Effector memory CD8-positive, alpha-beta T cell (primary cell): ENCODE results near the gene PDGFD.

Experiments used
- ATAC-seq: fragments of 150-1000 bp; cut with Tn5 transposase; replicated peaks from 2 replicates; pipeline ENCODE4 v1.10.0; 2021; ENCODE audit warnings: mild to moderate bottlenecking, moderate library complexity
- DNase-seq, 3 experiments: peaks; one replicate each; pipeline ENCODE4 v3.0.0; 2021
- H3K27ac Mint-ChIP-seq, 2 donors: one replicate each; pipeline ENCODE4 v1.8.0; 2022; ENCODE audit warnings: mild to moderate bottlenecking in 2 of 2, mixed read lengths in 2 of 2, moderate library complexity in 2 of 2
- H3K27me3 Mint-ChIP-seq, 2 donors: one replicate each; pipeline ENCODE4 v1.8.0; 2022; ENCODE audit warnings: mixed read lengths in 2 of 2
- H3K36me3 Mint-ChIP-seq: one replicate; pipeline ENCODE4 v1.8.0; 2022; ENCODE audit warnings: mild to moderate bottlenecking, moderate library complexity, mixed read lengths; ENCODE audit not compliant: insufficient read depth
- H3K4me1 Mint-ChIP-seq, 2 donors: one replicate each; pipeline ENCODE4 v1.8.0; 2022; ENCODE audit warnings: low read depth in 2 of 2, mixed read lengths in 2 of 2
- H3K4me3 Mint-ChIP-seq, 2 donors: one replicate each; pipeline ENCODE4 v1.8.0; 2022; ENCODE audit warnings: mild to moderate bottlenecking in 2 of 2, mixed read lengths in 2 of 2, moderate library complexity in 2 of 2
- H3K9me3 Mint-ChIP-seq, 2 donors: one replicate each; pipeline ENCODE4 v1.8.0; 2022; ENCODE audit warnings: mixed read lengths in 2 of 2

PDGFD gene

GRCh38 chr11:103906291-103906867 lies 257.6 kb downstream of the PDGFD start:
- no peak for ATAC-seq
- Mint-ChIP-seq H3K27me3 (no peaks in the 10 kb centered on the region), H3K36me3 (no peaks in the 10 kb centered on the region), H3K9me3 (peaks cover 0 to 1% of the 10 kb centered on the region in 2 donors), H3K27ac (no peak overlapping the region), H3K4me1 (peaks cover 3 to 7% of the 10 kb centered on the region in 2 donors), H3K4me3 (no peak overlapping the region)
- DNase-seq = no peak

- Mint-ChIP-seq H3K27me3 (no peaks in the 10 kb centered on the region), H3K9me3 (no peaks in the 10 kb centered on the region), H3K4me3 (no peak overlapping the region), H3K27ac (no peak overlapping the region), H3K36me3 (no peaks in the 10 kb centered on the region), H3K4me1 (peaks cover 3 to 7% of the 10 kb centered on the region in 2 donors)
- no peak for ATAC-seq
- no peak for DNase-seq
These were observed 259.7 kb downstream of the PDGFD start for GRCh38 chr11:103904324-103904667.

GRCh38 chr11:103903621-103904323 lies 260.2 kb downstream of the PDGFD start:
- Mint-ChIP-seq H3K4me1 (peaks cover 3 to 7% of the 10 kb centered on the region in 2 donors), H3K27ac (no peak overlapping the region), H3K9me3 (no peaks in the 10 kb centered on the region), H3K36me3 (no peaks in the 10 kb centered on the region), H3K27me3 (no peaks in the 10 kb centered on the region), H3K4me3 (no peak overlapping the region)
- DNase-seq = no peak
- no peak for ATAC-seq

GRCh38 chr11:103902994-103903393 lies 261.0 kb downstream of the PDGFD start:
- Mint-ChIP-seq H3K4me3 (no peak overlapping the region), H3K4me1 (peaks cover 3 to 7% of the 10 kb centered on the region in 2 donors), H3K36me3 (no peaks in the 10 kb centered on the region), H3K9me3 (no peaks in the 10 kb centered on the region), H3K27me3 (no peaks in the 10 kb centered on the region), H3K27ac (no peak overlapping the region)
- no peak for ATAC-seq
- DNase-seq = no peak

GRCh38 chr11:103901656-103902055 lies 262.3 kb downstream of the PDGFD start:
- ATAC-seq (no peak), DNase-seq (no peak)
- no peaks in the 10 kb centered on the region for H3K4me1 Mint-ChIP-seq
- no peak overlapping the region for H3K27ac Mint-ChIP-seq
- no peaks in the 10 kb centered on the region for H3K27me3 Mint-ChIP-seq
- no peaks in the 10 kb centered on the region for H3K9me3 Mint-ChIP-seq
- H3K4me3 Mint-ChIP-seq = no peak overlapping the region
- no peaks in the 10 kb centered on the region for H3K36me3 Mint-ChIP-seq

GRCh38 chr11:103898577-103899336 lies 265.2 kb downstream of the PDGFD start:
- DNase-seq (no peak), ATAC-seq (no peak)
- Mint-ChIP-seq H3K27me3 (no peaks in the 10 kb centered on the region), H3K27ac (no peak overlapping the region), H3K4me3 (no peak overlapping the region), H3K36me3 (no peaks in the 10 kb centered on the region), H3K9me3 (peaks cover 0 to 3% of the 10 kb centered on the region in 2 donors), H3K4me1 (no peaks in the 10 kb centered on the region)

GRCh38 chr11:103898065-103898464 lies 265.9 kb downstream of the PDGFD start:
- Mint-ChIP-seq H3K4me3 (no peak overlapping the region), H3K9me3 (peaks cover 0 to 3% of the 10 kb centered on the region in 2 donors), H3K27me3 (no peaks in the 10 kb centered on the region), H3K36me3 (no peaks in the 10 kb centered on the region), H3K4me1 (no peaks in the 10 kb centered on the region), H3K27ac (no peak overlapping the region)
- DNase-seq (no peak), ATAC-seq (no peak)

- Mint-ChIP-seq H3K9me3 (peaks cover 0 to 7% of the 10 kb centered on the region in 2 donors), H3K4me1 (no peaks in the 10 kb centered on the region), H3K27ac (no peak overlapping the region), H3K27me3 (no peaks in the 10 kb centered on the region), H3K4me3 (no peak overlapping the region), H3K36me3 (no peaks in the 10 kb centered on the region)
- DNase-seq = no peak
- no peak for ATAC-seq
These were observed 266.6 kb downstream of the PDGFD start for GRCh38 chr11:103897160-103897936.

- Mint-ChIP-seq H3K4me3 (no peak overlapping the region), H3K36me3 (no peaks in the 10 kb centered on the region), H3K9me3 (peaks cover 9 to 11% of the 10 kb centered on the region in 2 donors), H3K4me1 (no peaks in the 10 kb centered on the region), H3K27ac (no peak overlapping the region), H3K27me3 (no peaks in the 10 kb centered on the region)
- DNase-seq (no peak), ATAC-seq (no peak)
These were observed 268.8 kb downstream of the PDGFD start for GRCh38 chr11:103895106-103895505.

- ATAC-seq = no peak
- no peak overlapping the region for H3K4me3 Mint-ChIP-seq
These were observed 269.3 kb downstream of the PDGFD start for GRCh38 chr11:103894673-103895072.

GRCh38 chr11:103894034-103894433 lies 269.9 kb downstream of the PDGFD start:
- ATAC-seq (no peak), DNase-seq (no peak)
- no peak overlapping the region for H3K4me3 Mint-ChIP-seq
- no peaks in the 10 kb centered on the region for H3K27me3 Mint-ChIP-seq
- no peaks in the 10 kb centered on the region for H3K4me1 Mint-ChIP-seq
- no peaks in the 10 kb centered on the region for H3K36me3 Mint-ChIP-seq
- H3K27ac Mint-ChIP-seq = no peak overlapping the region
- peaks cover 11 to 13% of the 10 kb centered on the region in 2 donors for H3K9me3 Mint-ChIP-seq

More at GRCh38 chr11:103894673-103895072, 269.3 kb downstream of the PDGFD start:
- Mint-ChIP-seq H3K4me1 (no peaks in the 10 kb centered on the region), H3K27me3 (no peaks in the 10 kb centered on the region), H3K36me3 (no peaks in the 10 kb centered on the region), H3K27ac (no peak overlapping the region), H3K9me3 (peaks cover 11 to 13% of the 10 kb centered on the region in 2 donors)
- no peak for DNase-seq

- Mint-ChIP-seq H3K9me3 (peaks cover 11 to 13% of the 10 kb centered on the region in 2 donors), H3K4me3 (no peak overlapping the region), H3K4me1 (no peaks in the 10 kb centered on the region), H3K36me3 (no peaks in the 10 kb centered on the region), H3K27me3 (no peaks in the 10 kb centered on the region), H3K27ac (no peak overlapping the region)
- ATAC-seq = no peak
- no peak for DNase-seq
These were observed 270.6 kb downstream of the PDGFD start for GRCh38 chr11:103893371-103893770.

- H3K27ac Mint-ChIP-seq = no peak overlapping the region
- no peaks in the 10 kb centered on the region for H3K36me3 Mint-ChIP-seq
- H3K4me3 Mint-ChIP-seq = no peak overlapping the region
- no peaks in the 10 kb centered on the region for H3K4me1 Mint-ChIP-seq
- ATAC-seq = no peak
- peaks cover 11 to 13% of the 10 kb centered on the region in 2 donors for H3K9me3 Mint-ChIP-seq
- no peak for DNase-seq
- H3K27me3 Mint-ChIP-seq = no peaks in the 10 kb centered on the region
These were observed 271.3 kb downstream of the PDGFD start for GRCh38 chr11:103892603-103893002.
